22Rv1 (cell line): ENCODE measurements around the gene PSTPIP2.

Source experiments
- H3K27ac ChIP-seq: fragments of 450-650 bp; 2 replicates; pipeline ENCODE4 v1.5.1; 2017
- CTCF ChIP-seq: fragments of 450-650 bp; IDR thresholded peaks from 2 replicates; pipeline ENCODE4 v1.5.1; 2017; ENCODE audit warnings: mild to moderate bottlenecking
- ZFX ChIP-seq: fragments of 450-650 bp; IDR thresholded peaks from 2 replicates; pipeline ENCODE4 v1.6.1; 2017; ENCODE audit warnings: antibody characterized with exemption, borderline replicate concordance

Gene PSTPIP2

GRCh38 chr18:46071653-46072375 is at the start of gene PSTPIP2:
PSTPIP2 (minus strand) TSS chr18:46072260; CDS start chr18:46072188, 72 bp downstream.
- TF ChIP-seq CTCF: no peak
- no peak for TF ChIP-seq ZFX
- H3K27ac ChIP-seq: no peak within 1 kb of the TSS

GRCh38 chr18:46113751-46114150 is 41.7 kb upstream of the PSTPIP2 start:
- TF ChIP-seq ZFX (no peak), CTCF (no peak)
- H3K27ac ChIP-seq: no peak overlapping the region

GRCh38 chr18:46110406-46110805 is 38.3 kb upstream of the PSTPIP2 start:
- no peak for TF ChIP-seq CTCF
- H3K27ac ChIP-seq: no peak overlapping the region

- H3K27ac ChIP-seq: no peak overlapping the region
- no peak for TF ChIP-seq CTCF
- TF ChIP-seq ZFX: no peak
These were observed 37.3 kb upstream of the PSTPIP2 start for GRCh38 chr18:46109386-46109785.

GRCh38 chr18:46104128-46104911 is 32.3 kb upstream of the PSTPIP2 start, which contains the start of gene HAUS1:
HAUS1 (plus strand) TSS chr18:46104385; CDS start chr18:46104412, 27 bp downstream.
- TF ChIP-seq ZFX (no peak), CTCF (no peak)
- H3K27ac ChIP-seq: peak within 1 kb of the TSS; percentile 75

- TF ChIP-seq CTCF: no peak
- no peak for TF ChIP-seq ZFX
- no peak overlapping the region for H3K27ac ChIP-seq
These were observed 27.4 kb upstream of the PSTPIP2 start for GRCh38 chr18:46099463-46099862.

GRCh38 chr18:46098616-46098933 is 26.5 kb upstream of the PSTPIP2 start:
- no peak for TF ChIP-seq CTCF
- H3K27ac ChIP-seq: peak overlapping the region; percentile 89
